ENCODE results near the gene CAST. TPM values are rescaled to one million over a fixed set of nuclear protein-coding genes. Genes with fewer than 3 reads are reported as not detected.

CAST gene
- total RNA-seq, 1 donor from 2014 or later: 287 TPM

- no peak for DNase-seq (ENCODE audit: low read depth)
- Histone ChIP-seq H3K27ac (ENCODE audit: low read depth, low read length) (no peak overlapping the region), H2AFZ (ENCODE audit: low read depth, low read length) (no peak overlapping the region), H3K36me3 (ENCODE audit: insufficient read depth, low read length) (peaks cover 6% of the 10 kb centered on the region), H3K9ac (ENCODE audit: low read length) (no peak overlapping the region), H3K4me2 (ENCODE audit: low read length) (no peak overlapping the region), H3K4me3 (ENCODE audit: insufficient read depth, low read depth, low read length) (no peak overlapping the region), H3K79me2 (ENCODE audit: insufficient read depth, low read length) (no peaks in the 10 kb centered on the region), H3K27me3 (ENCODE audit: insufficient read depth, low read length) (no peaks in the 10 kb centered on the region), H3K4me1 (ENCODE audit: insufficient read depth, low read length) (peaks cover 9% of the 10 kb centered on the region), H4K20me1 (ENCODE audit: insufficient read depth, low read length) (no peaks in the 10 kb centered on the region), H3K9me3 (ENCODE audit: insufficient read depth, low read depth, low read length) (no peaks in the 10 kb centered on the region)
- H3K9me3 Mint-ChIP-seq (ENCODE audit: unreplicated experiment): no peaks in the 10 kb centered on the region
- peaks cover 10% of the 10 kb centered on the region for H3K36me3 Mint-ChIP-seq (ENCODE audit: low read depth, unreplicated experiment)
- peaks cover 9% of the 10 kb centered on the region for H3K4me1 Mint-ChIP-seq (ENCODE audit: low read depth, unreplicated experiment)
- TF ChIP-seq EZH2 (IDR thresholded peaks at IDR 0.05; ENCODE audit: insufficient read depth, low read length) (no peak), CTCF (IDR thresholded peaks at IDR 0.05; ENCODE audit: insufficient read depth, low read depth, low read length) (no peak)
- no peak overlapping the region for H3K4me3 Mint-ChIP-seq (ENCODE audit: unreplicated experiment)
- no peak overlapping the region for H3K27ac Mint-ChIP-seq (ENCODE audit: unreplicated experiment)
- no peak for FAIRE-seq
- no peaks in the 10 kb centered on the region for H3K27me3 Mint-ChIP-seq (ENCODE audit: low read depth, unreplicated experiment)
These were observed 127.7 kb downstream of the CAST start for GRCh38 chr5:96789794-96790330.

- H3K4me3 ChIP-seq (ENCODE audit: insufficient read depth, low read depth, low read length): no peak overlapping the region
- H3K79me2 ChIP-seq (ENCODE audit: insufficient read depth, low read length): no peaks in the 10 kb centered on the region
- H3K36me3 Mint-ChIP-seq (ENCODE audit: low read depth, unreplicated experiment): peaks cover 14% of the 10 kb centered on the region
- peak overlapping the region; percentile 50 for H3K27ac Mint-ChIP-seq (ENCODE audit: unreplicated experiment)
- FAIRE-seq (peak; percentile 76), DNase-seq (ENCODE audit: low read depth) (peak; percentile 63)
- no peak overlapping the region for H3K4me3 Mint-ChIP-seq (ENCODE audit: unreplicated experiment)
- H2AFZ ChIP-seq (ENCODE audit: low read depth, low read length): no peak overlapping the region
- no peaks in the 10 kb centered on the region for H3K9me3 ChIP-seq (ENCODE audit: insufficient read depth, low read depth, low read length)
- H3K27me3 ChIP-seq (ENCODE audit: insufficient read depth, low read length): no peaks in the 10 kb centered on the region
- H3K36me3 ChIP-seq (ENCODE audit: insufficient read depth, low read length): peaks cover 8% of the 10 kb centered on the region
- H3K27ac ChIP-seq (ENCODE audit: low read depth, low read length): peak overlapping the region; percentile 20
- H3K4me1 ChIP-seq (ENCODE audit: insufficient read depth, low read length): peaks cover 9% of the 10 kb centered on the region
- H3K27me3 Mint-ChIP-seq (ENCODE audit: low read depth, unreplicated experiment): no peaks in the 10 kb centered on the region
- no peaks in the 10 kb centered on the region for H3K9me3 Mint-ChIP-seq (ENCODE audit: unreplicated experiment)
- TF ChIP-seq CTCF (IDR thresholded peaks at IDR 0.05; ENCODE audit: insufficient read depth, low read depth, low read length) (no peak), EZH2 (IDR thresholded peaks at IDR 0.05; ENCODE audit: insufficient read depth, low read length) (no peak)
- no peak overlapping the region for H3K9ac ChIP-seq (ENCODE audit: low read length)
- no peaks in the 10 kb centered on the region for H4K20me1 ChIP-seq (ENCODE audit: insufficient read depth, low read length)
- H3K4me1 Mint-ChIP-seq (ENCODE audit: low read depth, unreplicated experiment): peaks cover 9% of the 10 kb centered on the region
- H3K4me2 ChIP-seq (ENCODE audit: low read length): peak overlapping the region; percentile 44
These were observed 128.9 kb downstream of the CAST start for GRCh38 chr5:96790961-96791504.

GRCh38 chr5:96794757-96795156, 132.6 kb downstream of the CAST start:
- H3K36me3 Mint-ChIP-seq (ENCODE audit: low read depth, unreplicated experiment): peaks cover 35% of the 10 kb centered on the region

More at GRCh38 chr5:96794757-96795156, 132.6 kb downstream of the CAST start:
- Mint-ChIP-seq H3K4me1 (ENCODE audit: low read depth, unreplicated experiment) (peaks cover 9% of the 10 kb centered on the region), H3K27me3 (ENCODE audit: low read depth, unreplicated experiment) (no peaks in the 10 kb centered on the region), H3K9me3 (ENCODE audit: unreplicated experiment) (no peaks in the 10 kb centered on the region), H3K27ac (ENCODE audit: unreplicated experiment) (no peak overlapping the region), H3K4me3 (ENCODE audit: unreplicated experiment) (no peak overlapping the region)
- H3K9me3 ChIP-seq (ENCODE audit: insufficient read depth, low read depth, low read length): no peaks in the 10 kb centered on the region
- DNase-seq (ENCODE audit: low read depth) (no peak), FAIRE-seq (no peak)
- TF ChIP-seq CTCF (IDR thresholded peaks at IDR 0.05; ENCODE audit: insufficient read depth, low read depth, low read length) (no peak), EZH2 (IDR thresholded peaks at IDR 0.05; ENCODE audit: insufficient read depth, low read length) (no peak)
- H3K36me3 ChIP-seq (ENCODE audit: insufficient read depth, low read length): peaks cover 8% of the 10 kb centered on the region
- no peak overlapping the region for H3K4me2 ChIP-seq (ENCODE audit: low read length)
- no peaks in the 10 kb centered on the region for H3K79me2 ChIP-seq (ENCODE audit: insufficient read depth, low read length)
- H3K9ac ChIP-seq (ENCODE audit: low read length): no peak overlapping the region
- H4K20me1 ChIP-seq (ENCODE audit: insufficient read depth, low read length): no peaks in the 10 kb centered on the region
- no peaks in the 10 kb centered on the region for H3K27me3 ChIP-seq (ENCODE audit: insufficient read depth, low read length)
- H3K4me1 ChIP-seq (ENCODE audit: insufficient read depth, low read length): peaks cover 9% of the 10 kb centered on the region
- H2AFZ ChIP-seq (ENCODE audit: low read depth, low read length): no peak overlapping the region
- no peak overlapping the region for H3K4me3 ChIP-seq (ENCODE audit: insufficient read depth, low read depth, low read length)
- H3K27ac ChIP-seq (ENCODE audit: low read depth, low read length): no peak overlapping the region

Measured in astrocyte (in vitro differentiated cells and primary cell).